Tibial nerve (tissue), 4 donors: ENCODE data around the gene RGN. TPM values are rescaled to one million over a fixed set of nuclear protein-coding genes. Genes with fewer than 3 reads are reported as not detected.

Experiments used
- DNase-seq, 2 donors: peaks; one replicate each; pipeline ENCODE4 v3.0.0-alpha.2; 2019; ENCODE audit warnings: low spot score in 2 of 2
- H3K27ac ChIP-seq, 4 donors: fragments of 200-600 bp; sonication (generic) in 3 of 4; one replicate each; pipeline ENCODE4 v1.5.1; 2017 to 2019; ENCODE audit warnings: mild to moderate bottlenecking in 1 of 4
- H3K27me3 ChIP-seq, 2 donors: fragments of 200-600 bp; sonication (generic) in 1 of 2; one replicate each; pipeline versions ENCODE4 v1.5.1 to v1.6.0; 2017 to 2019
- H3K36me3 ChIP-seq, 3 donors: fragments of 200-600 bp; sonication (generic); one replicate each; pipeline ENCODE4 v1.5.1; 2018 to 2019
- H3K4me1 ChIP-seq, 4 donors: fragments of 200-600 bp; sonication (generic) in 3 of 4; one replicate each; pipeline ENCODE4 v1.5.1; 2017 to 2019
- H3K4me3 ChIP-seq, 4 donors: fragments of 200-600 bp; sonication (generic) in 3 of 4; one replicate each; pipeline ENCODE4 v1.5.1; 2017 to 2019; ENCODE audit warnings: mild to moderate bottlenecking in 1 of 4, moderate library complexity in 1 of 4
- H3K9me3 ChIP-seq, 4 donors: fragments of 200-600 bp; sonication (generic) in 3 of 4; one replicate each; pipeline ENCODE4 v1.5.1; 2017 to 2019
- EP300 ChIP-seq, 2 donors: sonication (generic); formaldehyde crosslinking; IDR thresholded peaks; one replicate each; pipeline ENCODE4 v1.6.1; 2017; ENCODE audit warnings: antibody characterized with exemption in 2 of 2, mild to moderate bottlenecking in 1 of 2
- POLR2A ChIP-seq, 2 donors: fragments of 450-650 bp; IDR thresholded peaks; one replicate each; pipeline ENCODE4 v1.6.1; 2017; ENCODE audit warnings: antibody characterized with exemption in 2 of 2, mild to moderate bottlenecking in 2 of 2, moderate library complexity in 2 of 2
- WGBS, 2 donors: methylation state at CpG; one replicate each; pipeline ENCODE4 v1.1.5; 2018; 5-methylcytosine and 5-hydroxymethylcytosine counted together
- total RNA-seq, 4 donors: library from RNA; depleted of rRNA; stranded (reverse); fragments of >200 nt; gene quantifications; one replicate each; pipeline ENCODE4 v1.1.0, GENCODE V29; 2016
- TF ChIP-seq, protein P1 (sequence below), 5 experiments: fragments of 200-600 bp in 3 of 5; fragments of 450-650 bp in 2 of 5; sonication (generic) in 3 of 5; IDR thresholded peaks; one replicate each; pipeline ENCODE4 v1.5.1; 2016 to 2019; ENCODE audit warnings: antibody characterized with exemption in 5 of 5, mild to moderate bottlenecking in 3 of 5, moderate library complexity in 2 of 5

Gene RGN
- total RNA-seq, 4 donors from 2014 or later = 0.60 to 2.5 (median 0.87) TPM; not detected in 1

- Histone ChIP-seq H3K4me3 (no peak overlapping the region), H3K4me1 (no peaks in the 10 kb centered on the region), H3K9me3 (no peaks in the 10 kb centered on the region), H3K27ac (no peak overlapping the region), H3K36me3 (peaks cover 0 to 7% (median 0%) of the 10 kb centered on the region in 3 donors), H3K27me3 (peaks cover 0 to 32% of the 10 kb centered on the region in 2 donors)
- DNase-seq = no peak
- WGBS, 2 donors = 39 to 50% methylated on average over 2 of the region's 2 CpGs
- no peak for TF ChIP-seq EP300 (IDR thresholded peaks at IDR 0.05)
- TF ChIP-seq POLR2A (IDR thresholded peaks at IDR 0.05) = no peak
- TF ChIP-seq, protein P1, sequence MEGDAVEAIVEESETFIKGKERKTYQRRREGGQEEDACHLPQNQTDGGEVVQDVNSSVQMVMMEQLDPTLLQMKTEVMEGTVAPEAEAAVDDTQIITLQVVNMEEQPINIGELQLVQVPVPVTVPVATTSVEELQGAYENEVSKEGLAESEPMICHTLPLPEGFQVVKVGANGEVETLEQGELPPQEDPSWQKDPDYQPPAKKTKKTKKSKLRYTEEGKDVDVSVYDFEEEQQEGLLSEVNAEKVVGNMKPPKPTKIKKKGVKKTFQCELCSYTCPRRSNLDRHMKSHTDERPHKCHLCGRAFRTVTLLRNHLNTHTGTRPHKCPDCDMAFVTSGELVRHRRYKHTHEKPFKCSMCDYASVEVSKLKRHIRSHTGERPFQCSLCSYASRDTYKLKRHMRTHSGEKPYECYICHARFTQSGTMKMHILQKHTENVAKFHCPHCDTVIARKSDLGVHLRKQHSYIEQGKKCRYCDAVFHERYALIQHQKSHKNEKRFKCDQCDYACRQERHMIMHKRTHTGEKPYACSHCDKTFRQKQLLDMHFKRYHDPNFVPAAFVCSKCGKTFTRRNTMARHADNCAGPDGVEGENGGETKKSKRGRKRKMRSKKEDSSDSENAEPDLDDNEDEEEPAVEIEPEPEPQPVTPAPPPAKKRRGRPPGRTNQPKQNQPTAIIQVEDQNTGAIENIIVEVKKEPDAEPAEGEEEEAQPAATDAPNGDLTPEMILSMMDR (IDR thresholded peaks at IDR 0.05) = no peak
Observed at GRCh38 chrX:47060708-47061107, 17.5 kb upstream of the RGN start.

GRCh38 chrX:47061238-47061919, 16.9 kb upstream of the RGN start:
- Histone ChIP-seq H3K36me3 (peaks cover 0 to 7% (median 0%) of the 10 kb centered on the region in 3 donors), H3K4me1 (no peaks in the 10 kb centered on the region), H3K27ac (no peak overlapping the region), H3K9me3 (no peaks in the 10 kb centered on the region), H3K27me3 (peaks cover 0 to 32% of the 10 kb centered on the region in 2 donors), H3K4me3 (no peak overlapping the region)
- WGBS, 2 donors = 69 to 72% methylated on average over 2 of the region's 2 CpGs
- no peak for TF ChIP-seq EP300 (IDR thresholded peaks at IDR 0.05)
- TF ChIP-seq, protein P1 (IDR thresholded peaks at IDR 0.05) = no peak
- TF ChIP-seq POLR2A (IDR thresholded peaks at IDR 0.05) = no peak
- no peak for DNase-seq

GRCh38 chrX:47063179-47063578, 15.1 kb upstream of the RGN start:
- Histone ChIP-seq H3K4me1 (no peaks in the 10 kb centered on the region), H3K9me3 (no peaks in the 10 kb centered on the region), H3K36me3 (no peaks in the 10 kb centered on the region), H3K27ac (no peak overlapping the region), H3K4me3 (no peak overlapping the region), H3K27me3 (peaks cover 0 to 23% of the 10 kb centered on the region in 2 donors)
- DNase-seq = no peak
- TF ChIP-seq POLR2A (IDR thresholded peaks at IDR 0.05) = no peak
- WGBS, 2 donors = 72 to 97% methylated on average over 2 of the region's 2 CpGs

DNA sequence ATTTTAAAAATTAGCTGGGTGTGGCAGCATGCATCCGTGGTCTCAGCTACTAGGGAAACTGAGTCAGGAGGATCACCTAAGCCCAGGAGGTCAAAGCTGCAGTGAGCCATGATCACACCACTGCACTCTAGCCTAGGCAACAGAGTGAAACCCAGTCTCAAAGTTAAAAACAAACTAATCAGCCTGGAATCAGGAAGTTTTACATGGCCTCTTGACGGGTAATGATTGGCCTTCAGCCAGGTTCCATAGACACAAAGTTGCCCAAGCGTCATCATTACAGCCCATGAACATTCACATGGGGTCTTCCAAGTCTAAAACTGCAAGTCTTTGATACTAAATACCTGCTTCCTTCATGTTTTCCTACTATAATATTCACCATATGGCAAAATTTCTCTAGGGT, 10.0 kb upstream of the RGN start:
- no peak for TF ChIP-seq EP300 (IDR thresholded peaks at IDR 0.05)
- TF ChIP-seq POLR2A (IDR thresholded peaks at IDR 0.05) = no peak
- TF ChIP-seq, protein P1 (IDR thresholded peaks at IDR 0.05) = no peak
- H3K36me3 ChIP-seq = no peaks in the 10 kb centered on the region
- no peaks in the 10 kb centered on the region for H3K9me3 ChIP-seq
- H3K4me3 ChIP-seq = no peak overlapping the region
- no peak overlapping the region for H3K27ac ChIP-seq
- no peak for DNase-seq
- peaks cover 0 to 5% of the 10 kb centered on the region in 2 donors for H3K27me3 ChIP-seq
- 57 to 65% methylated on average over 3 of the region's 3 CpGs for WGBS, 2 donors
- H3K4me1 ChIP-seq = no peaks in the 10 kb centered on the region

GRCh38 chrX:47068720-47069119, 9.5 kb upstream of the RGN start:
- H3K27ac ChIP-seq = no peak overlapping the region
- peaks cover 0 to 5% of the 10 kb centered on the region in 2 donors for H3K27me3 ChIP-seq
- H3K4me3 ChIP-seq = no peak overlapping the region
- TF ChIP-seq POLR2A (IDR thresholded peaks at IDR 0.05) = no peak
- TF ChIP-seq, protein P1 (IDR thresholded peaks at IDR 0.05) = no peak
- no peak for TF ChIP-seq EP300 (IDR thresholded peaks at IDR 0.05)
- no peaks in the 10 kb centered on the region for H3K4me1 ChIP-seq
- no peak for DNase-seq
- no peaks in the 10 kb centered on the region for H3K9me3 ChIP-seq
- no peaks in the 10 kb centered on the region for H3K36me3 ChIP-seq
